KOPT-K1 (cell line): ENCODE measurements around the gene CMKLR1.

Experiments used
- H3K27ac ChIP-seq: fragments of 200-600 bp; sonication (generic); 2 replicates; pipeline ENCODE4 v1.5.1; 2016; ENCODE audit warnings: antibody characterized with exemption, mild to moderate bottlenecking, low read depth, low read length; ENCODE audit not compliant: poor library complexity, severe bottlenecking
- H3K36me3 ChIP-seq: fragments of 200-600 bp; sonication (generic); 2 replicates; pipeline ENCODE4 v1.5.1; 2017; ENCODE audit warnings: antibody characterized with exemption, mild to moderate bottlenecking, low read length, moderate library complexity; ENCODE audit not compliant: insufficient read depth
- H3K9me3 ChIP-seq: fragments of 200-600 bp; sonication (generic); 2 replicates; pipeline ENCODE4 v1.5.1; 2017; ENCODE audit warnings: antibody characterized with exemption, low read length, mild to moderate bottlenecking; ENCODE audit not compliant: insufficient read depth, poor library complexity, severe bottlenecking

CMKLR1 gene

DNA sequence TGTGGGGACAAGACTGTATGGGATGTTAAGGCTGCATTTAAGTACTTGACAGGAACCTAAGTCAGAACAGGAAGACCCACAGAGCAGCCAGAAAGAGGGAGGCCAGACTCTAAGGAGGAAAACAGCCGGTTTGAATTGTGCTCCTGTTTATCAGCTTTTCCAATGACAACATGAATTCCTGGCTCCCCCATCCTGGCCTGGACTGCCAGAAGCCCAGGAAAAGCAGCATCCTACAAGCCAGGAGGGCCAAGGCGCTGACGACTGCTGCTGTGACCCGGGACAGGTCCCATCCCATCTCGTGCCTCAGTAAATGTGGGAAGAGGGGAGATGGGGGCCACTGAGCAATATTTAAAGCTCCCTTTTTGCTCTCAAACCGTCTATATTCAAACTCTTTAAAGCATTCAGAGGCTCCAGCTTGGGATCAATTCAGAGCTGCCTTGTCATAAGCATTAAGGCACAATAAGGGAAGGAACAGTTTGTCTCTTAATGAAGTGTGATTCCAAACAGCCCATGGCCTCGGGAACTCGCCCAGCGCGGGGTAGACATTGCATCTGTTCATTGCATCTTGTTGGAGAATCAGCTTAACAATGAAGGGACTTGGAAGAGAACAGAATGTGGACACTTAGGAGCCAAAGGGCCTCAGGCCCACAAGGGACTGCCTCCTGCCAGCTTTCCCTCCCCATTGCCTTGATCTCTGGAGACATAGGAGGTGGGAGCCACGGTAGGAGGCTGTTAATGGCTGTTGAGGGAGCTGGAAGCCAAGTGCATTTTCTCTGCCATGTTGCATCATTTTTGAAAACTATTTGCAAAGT is 49.6 kb downstream of the CMKLR1 start:
- Histone ChIP-seq H3K27ac (no peak overlapping the region), H3K9me3 (no peaks in the 10 kb centered on the region), H3K36me3 (no peaks in the 10 kb centered on the region)

DNA sequence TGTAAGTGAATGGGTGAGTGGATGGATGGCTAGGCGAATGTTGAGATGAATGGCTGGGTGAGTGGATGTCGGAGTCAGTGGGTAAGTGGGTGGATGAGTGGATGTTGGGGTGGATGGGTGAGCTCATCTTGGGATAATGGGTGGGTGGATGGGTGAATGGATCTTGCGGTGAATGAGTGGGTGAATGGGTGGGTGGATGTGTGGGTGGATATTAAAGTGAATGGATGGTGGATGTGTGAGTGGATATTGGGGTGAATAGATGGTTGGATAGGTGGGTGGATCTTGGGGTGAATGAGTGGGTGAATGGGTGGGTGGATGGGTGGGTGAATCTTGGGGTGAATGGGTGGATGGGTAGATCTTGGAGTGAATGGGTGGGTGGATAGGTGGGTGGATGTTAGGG is 51.9 kb downstream of the CMKLR1 start:
- Histone ChIP-seq H3K36me3 (no peaks in the 10 kb centered on the region), H3K9me3 (no peaks in the 10 kb centered on the region)

DNA sequence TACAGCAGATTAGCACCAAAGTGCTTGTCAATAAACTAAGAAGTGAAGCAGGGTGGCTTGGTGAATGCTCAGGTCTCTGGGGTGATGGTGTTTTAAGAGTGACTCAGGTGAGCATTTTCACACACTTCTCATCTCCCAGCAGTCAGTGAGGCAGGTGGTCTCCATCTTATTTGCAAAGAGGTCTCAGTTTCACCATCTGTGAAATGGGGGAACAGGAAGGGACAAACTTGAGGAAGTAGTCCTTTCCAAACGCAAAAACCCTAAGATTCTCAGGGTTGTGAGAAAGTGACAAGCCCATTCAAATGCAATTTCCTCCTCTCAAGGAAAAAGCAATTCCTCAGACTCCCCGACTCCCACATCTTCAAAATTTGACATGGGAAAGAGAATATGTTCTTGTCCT is 54.1 kb downstream of the CMKLR1 start:
- no peak overlapping the region for H3K27ac ChIP-seq
- no peaks in the 10 kb centered on the region for H3K36me3 ChIP-seq
- no peaks in the 10 kb centered on the region for H3K9me3 ChIP-seq

More for the DNA sequence above, 51.9 kb downstream of the CMKLR1 start:
- no peak overlapping the region for H3K27ac ChIP-seq

DNA sequence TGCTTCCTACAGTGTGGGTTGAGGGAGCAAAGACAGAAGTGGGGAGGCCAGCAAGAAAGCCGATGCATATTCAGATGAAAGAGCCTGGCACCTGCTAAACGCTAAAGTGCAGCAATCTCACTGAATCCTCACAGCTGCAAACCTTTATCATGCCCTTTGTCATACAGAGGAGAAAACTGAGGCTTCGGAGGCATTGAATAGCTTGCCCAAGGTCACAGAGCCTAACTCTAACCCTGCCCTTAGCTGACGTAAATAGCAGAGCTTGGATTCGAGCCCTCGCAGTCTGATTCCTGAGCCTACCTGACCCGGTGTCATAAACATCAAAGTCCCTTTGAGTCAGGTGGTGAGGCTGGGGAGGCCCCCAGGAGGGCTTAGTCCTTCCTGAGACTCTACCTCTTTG is 54.9 kb downstream of the CMKLR1 start:
- Histone ChIP-seq H3K9me3 (no peaks in the 10 kb centered on the region), H3K36me3 (no peaks in the 10 kb centered on the region), H3K27ac (no peak overlapping the region)

DNA sequence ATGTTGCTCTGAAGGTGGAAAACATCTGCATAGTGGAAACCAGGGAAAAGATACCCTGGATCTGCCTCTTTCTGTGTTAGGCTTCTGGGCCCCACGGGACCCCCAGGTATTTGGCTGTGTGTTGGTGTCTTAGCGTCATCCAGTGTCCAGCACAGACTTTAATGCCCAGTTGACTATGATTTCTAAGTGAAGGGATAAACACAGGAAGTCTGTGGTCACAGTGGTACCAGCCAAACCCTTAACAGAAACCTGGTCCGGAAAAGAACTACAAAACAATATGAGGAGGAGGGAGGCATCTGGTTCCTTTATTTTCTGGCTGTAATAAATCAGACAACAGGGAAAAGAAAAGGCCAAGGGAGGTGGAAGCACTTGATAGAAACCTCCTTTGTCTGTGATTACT is 56.4 kb downstream of the CMKLR1 start:
- H3K27ac ChIP-seq: no peak overlapping the region
- H3K36me3 ChIP-seq: no peaks in the 10 kb centered on the region
- H3K9me3 ChIP-seq: no peaks in the 10 kb centered on the region

DNA sequence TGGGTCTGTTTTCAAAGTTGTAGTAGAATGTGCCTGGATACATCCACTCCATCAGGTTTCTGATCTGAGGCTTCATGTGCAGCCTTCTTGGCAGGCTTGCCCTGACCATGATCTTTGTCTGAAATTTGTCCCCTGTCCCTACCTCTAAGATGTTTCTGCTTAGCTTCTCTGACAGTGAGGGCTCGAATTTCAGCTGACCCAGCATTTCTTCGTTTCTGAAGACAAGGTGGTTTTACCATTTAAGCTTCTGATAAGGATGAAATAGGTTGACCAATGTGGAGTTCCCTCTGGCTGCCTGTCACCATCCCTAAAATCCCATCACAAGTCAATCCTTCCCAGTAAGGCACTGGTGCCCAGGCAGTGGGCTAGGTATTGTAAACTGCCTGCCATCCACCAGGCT is 57.0 kb downstream of the CMKLR1 start:
- Histone ChIP-seq H3K36me3 (no peaks in the 10 kb centered on the region), H3K27ac (no peak overlapping the region), H3K9me3 (no peaks in the 10 kb centered on the region)

DNA sequence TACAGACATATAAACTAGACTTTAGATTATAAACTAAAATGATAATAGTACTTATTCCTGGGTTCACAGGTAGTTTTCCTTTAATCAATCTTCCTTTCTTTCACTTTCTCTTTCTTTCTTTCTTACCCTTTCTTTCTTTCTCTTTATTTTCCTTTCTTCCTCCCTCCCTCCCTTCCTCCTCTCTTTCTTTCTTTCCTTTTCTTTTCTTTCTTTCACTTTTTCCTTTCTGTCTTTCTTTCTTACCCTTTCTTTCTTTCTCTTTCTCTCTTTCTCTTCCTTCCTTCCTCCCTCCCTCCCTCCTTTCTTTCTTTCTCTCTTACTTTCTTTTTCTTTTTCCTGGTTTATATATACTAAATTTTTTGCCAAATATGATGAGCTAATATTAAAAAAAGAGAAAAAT is 61.5 kb downstream of the CMKLR1 start:
- Histone ChIP-seq H3K27ac (no peak overlapping the region), H3K9me3 (no peaks in the 10 kb centered on the region), H3K36me3 (no peaks in the 10 kb centered on the region)

DNA sequence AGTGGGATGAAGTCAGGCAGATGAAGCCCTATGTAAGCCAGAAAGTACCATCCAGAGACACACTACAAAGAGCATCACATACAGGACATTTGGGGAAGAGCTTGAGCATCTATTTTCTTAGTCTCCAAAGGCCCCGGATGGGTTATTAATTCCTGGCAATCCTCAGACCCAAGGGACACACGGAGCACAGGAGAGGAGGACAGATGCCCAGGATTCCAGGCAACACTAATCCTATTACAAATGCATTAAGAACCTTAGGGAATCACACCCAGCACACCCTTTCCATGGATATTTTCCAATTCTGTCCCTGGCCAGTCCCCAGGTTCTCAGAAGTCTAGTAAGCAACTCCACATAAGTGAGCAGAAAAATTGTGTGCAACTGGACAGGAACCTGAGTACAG is 65.9 kb downstream of the CMKLR1 start:
- no peak overlapping the region for H3K27ac ChIP-seq
- no peaks in the 10 kb centered on the region for H3K9me3 ChIP-seq
- H3K36me3 ChIP-seq: no peaks in the 10 kb centered on the region

DNA sequence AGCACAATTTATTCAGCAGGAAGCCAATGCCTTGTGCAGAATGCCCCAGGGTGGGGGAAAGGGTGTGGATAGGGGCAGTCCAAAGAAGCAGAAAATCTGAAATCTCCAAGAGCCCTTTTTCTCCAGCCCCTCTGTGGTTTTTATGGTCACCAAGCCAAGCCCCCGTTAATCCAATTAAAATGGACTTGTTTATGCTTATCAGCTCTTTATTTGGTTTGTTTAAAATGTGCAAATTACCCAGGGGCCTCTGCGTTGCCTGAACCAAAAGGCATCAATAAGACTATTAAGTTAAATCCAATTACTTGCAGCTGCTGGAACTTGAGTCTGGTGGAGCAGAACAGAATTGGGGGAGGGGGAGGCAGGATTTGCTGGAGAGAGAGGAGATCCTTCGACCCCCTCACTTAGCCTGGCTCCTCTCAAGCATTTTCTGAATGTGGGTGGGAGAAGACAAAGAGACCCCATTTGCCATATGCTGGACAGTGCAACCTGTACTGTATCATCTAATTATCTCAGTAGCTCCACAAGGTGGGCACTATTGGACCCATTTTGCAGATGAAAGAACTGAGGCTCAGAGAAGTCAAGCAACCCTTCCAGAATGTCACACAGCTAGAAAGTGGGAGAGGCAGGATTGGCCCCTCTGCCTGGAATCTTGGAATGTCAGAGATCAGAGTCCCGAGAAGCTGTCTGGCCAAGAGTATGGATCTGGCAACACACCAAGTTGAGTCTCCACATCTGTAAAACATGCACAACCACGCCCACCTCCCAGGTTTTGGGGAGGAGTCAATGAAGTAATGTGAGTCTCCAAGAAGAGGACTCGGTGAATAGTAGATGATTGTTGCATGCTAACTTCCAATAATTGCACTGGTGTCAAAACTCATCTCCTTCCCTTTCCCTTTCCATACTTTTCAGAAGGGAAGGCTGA is 66.9 kb downstream of the CMKLR1 start:
- no peaks in the 10 kb centered on the region for H3K36me3 ChIP-seq
- H3K9me3 ChIP-seq: no peaks in the 10 kb centered on the region
- no peak overlapping the region for H3K27ac ChIP-seq

DNA sequence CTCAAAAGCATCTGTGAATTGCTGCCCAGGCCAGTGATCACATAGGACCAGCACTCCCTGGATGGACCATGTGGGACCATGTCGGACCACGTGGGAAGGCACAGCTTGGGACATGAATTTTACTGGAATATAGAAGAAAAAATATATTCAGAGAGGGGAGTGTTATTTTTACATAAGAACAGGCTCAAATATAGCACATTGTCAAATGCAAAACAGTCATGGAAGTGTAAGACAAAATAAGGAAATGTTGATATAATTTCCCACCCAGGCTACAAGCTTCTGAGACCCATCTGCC is 68.3 kb downstream of the CMKLR1 start:
- H3K27ac ChIP-seq: no peak overlapping the region
- no peaks in the 10 kb centered on the region for H3K36me3 ChIP-seq
- no peaks in the 10 kb centered on the region for H3K9me3 ChIP-seq

DNA sequence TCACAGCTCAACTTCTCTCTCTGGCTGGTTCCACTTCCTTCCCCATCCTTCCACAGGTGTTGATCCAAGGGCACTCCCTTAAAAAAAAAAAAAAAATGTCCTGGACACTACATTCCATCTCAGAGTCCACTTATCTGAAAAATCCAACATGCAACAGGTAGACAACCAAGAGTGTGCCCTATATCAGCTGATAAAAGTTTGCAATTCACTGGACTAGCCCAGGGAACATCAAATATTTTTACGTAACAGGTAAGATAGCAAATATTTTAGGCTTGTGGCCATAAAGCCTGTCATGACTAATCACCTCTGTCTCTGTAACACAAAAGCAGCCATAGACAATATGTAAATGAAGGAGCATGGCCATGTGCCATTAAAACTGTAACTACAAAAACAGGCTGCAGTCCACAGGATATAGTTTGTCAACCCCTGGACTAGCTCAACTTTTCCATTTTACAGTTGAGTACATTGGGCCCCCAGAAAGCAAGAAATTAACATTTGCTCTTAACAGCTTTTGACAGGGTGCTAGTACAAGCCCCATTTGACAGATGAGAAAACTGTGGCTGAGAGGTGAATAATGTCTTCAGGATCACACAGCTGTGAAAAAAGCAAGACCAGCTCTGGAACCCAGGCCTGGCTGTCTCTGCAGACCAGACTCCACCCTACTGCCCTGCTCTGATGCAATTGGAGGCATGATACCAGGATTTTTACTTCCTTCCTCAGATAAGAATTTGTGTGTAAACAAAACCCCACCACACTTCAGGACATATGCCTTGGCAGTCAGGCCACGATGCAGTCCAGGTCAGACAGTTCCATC is 68.9 kb downstream of the CMKLR1 start:
- Histone ChIP-seq H3K9me3 (no peaks in the 10 kb centered on the region), H3K36me3 (no peaks in the 10 kb centered on the region), H3K27ac (no peak overlapping the region)

DNA sequence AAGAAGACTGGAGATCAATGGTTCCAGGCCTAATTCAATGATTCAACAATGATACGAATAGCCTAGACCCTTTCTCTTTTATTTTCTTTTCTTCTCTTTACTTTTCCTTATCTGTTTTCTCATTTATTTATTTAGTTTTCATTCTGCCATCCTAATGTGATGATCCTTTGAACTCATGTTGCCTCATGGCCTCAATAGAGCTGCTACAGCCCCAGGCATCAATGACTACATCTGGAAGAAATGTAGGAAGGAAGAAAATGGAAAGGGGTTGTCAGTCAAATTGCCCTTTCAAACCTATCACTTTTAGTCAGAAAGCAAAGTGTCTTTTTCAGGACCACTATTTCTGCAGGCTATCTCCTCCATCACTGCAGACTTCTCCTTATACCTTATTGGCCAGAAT is 69.9 kb downstream of the CMKLR1 start:
- Histone ChIP-seq H3K36me3 (no peaks in the 10 kb centered on the region), H3K9me3 (no peaks in the 10 kb centered on the region), H3K27ac (no peak overlapping the region)

DNA sequence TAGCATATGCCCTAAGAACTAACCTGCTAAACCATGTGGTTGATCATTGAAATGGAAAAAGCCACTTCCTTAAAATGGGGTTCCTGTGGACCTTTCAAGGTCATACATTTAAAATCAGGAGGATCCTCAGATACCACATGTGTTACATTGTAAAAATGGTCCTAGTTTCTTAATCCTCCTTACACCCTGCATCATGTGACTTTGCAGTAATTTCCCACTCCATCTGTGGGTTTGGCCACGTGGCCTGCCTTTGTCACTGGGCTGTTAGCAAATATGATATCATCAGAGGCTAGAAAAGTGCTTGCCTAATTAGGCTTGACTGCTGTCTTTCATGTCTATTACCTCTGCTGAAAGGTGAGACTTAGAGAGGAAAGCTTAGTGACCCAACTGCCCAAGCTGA is 70.7 kb downstream of the CMKLR1 start:
- Histone ChIP-seq H3K36me3 (no peaks in the 10 kb centered on the region), H3K9me3 (no peaks in the 10 kb centered on the region), H3K27ac (no peak overlapping the region)

DNA sequence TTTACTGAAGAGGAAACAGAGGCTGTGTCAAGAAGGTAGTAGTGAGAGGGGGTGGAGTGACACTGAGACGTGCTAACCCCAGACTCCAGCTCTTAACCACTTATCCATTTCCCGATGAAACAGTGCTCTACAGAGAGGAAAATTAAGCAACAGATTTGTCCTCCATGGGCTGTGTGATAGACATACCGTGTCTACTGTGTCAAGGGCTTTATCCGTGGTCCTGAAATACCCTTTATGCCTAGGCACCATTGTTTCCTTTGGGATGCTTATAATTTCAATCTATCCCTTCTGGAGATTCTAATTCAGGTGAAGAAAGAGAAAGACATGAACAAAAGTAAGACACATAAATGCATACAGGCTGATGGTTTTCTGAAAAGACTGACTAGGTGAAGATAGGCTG is 71.7 kb downstream of the CMKLR1 start:
- Histone ChIP-seq H3K27ac (no peak overlapping the region), H3K9me3 (no peaks in the 10 kb centered on the region), H3K36me3 (no peaks in the 10 kb centered on the region)

DNA sequence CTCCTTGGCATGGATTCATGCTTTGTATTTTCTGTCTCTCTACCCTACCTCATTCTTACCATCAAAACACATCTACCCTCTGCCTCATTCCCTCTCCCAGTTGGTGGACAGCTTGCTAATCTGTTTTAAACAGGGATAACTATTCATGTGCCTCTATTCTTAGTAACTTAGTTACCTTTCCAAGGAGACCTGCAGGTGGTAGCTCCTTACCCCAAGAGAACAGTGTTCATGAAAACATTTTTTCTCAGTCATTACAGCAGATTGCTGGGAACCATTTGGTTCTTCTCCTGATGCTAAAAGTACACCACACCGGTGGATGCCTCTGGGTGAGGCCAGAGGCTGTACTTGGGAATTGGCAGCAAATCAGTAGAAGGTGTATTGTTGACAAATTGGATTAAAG is 73.0 kb downstream of the CMKLR1 start:
- Histone ChIP-seq H3K27ac (no peak overlapping the region), H3K9me3 (peaks cover 1% of the 10 kb centered on the region)

More for the DNA sequence above, 73.0 kb downstream of the CMKLR1 start:
- no peaks in the 10 kb centered on the region for H3K36me3 ChIP-seq
